Uterus (tissue), 4 donors: ENCODE measurements around the gene PRKACA. TPM values are rescaled to one million over a fixed set of nuclear protein-coding genes. Genes with fewer than 3 reads are reported as not detected.

Experiments
- DNase-seq, 2 donors: peaks; one replicate each; pipeline ENCODE4 v3.0.0-alpha.2; 2019 to 2020
- H3K27ac ChIP-seq, 2 donors: fragments of 200-600 bp; sonication (generic); 1 replicate in 1 of 2; 2 replicates in 1 of 2; pipeline ENCODE4 v1.5.1; 2016 to 2018
- H3K27me3 ChIP-seq, 2 donors: fragments of 200-600 bp; sonication (generic); one replicate each; pipeline ENCODE4 v1.5.1; 2018 to 2019; ENCODE audit warnings: control low read depth in 1 of 2
- H3K36me3 ChIP-seq, 2 donors: fragments of 200-600 bp; sonication (generic); one replicate each; pipeline ENCODE4 v1.5.1; 2019; ENCODE audit warnings: control low read depth in 1 of 2
- H3K4me1 ChIP-seq, 2 donors: fragments of 200-600 bp; sonication (generic); one replicate each; pipeline ENCODE4 v1.5.1; 2018 to 2019; ENCODE audit warnings: control low read depth in 1 of 2
- H3K4me3 ChIP-seq, 2 donors: fragments of 200-600 bp; sonication (generic); 1 replicate in 1 of 2; 2 replicates in 1 of 2; pipeline ENCODE4 v1.5.1; 2018 to 2019; ENCODE audit warnings: mild to moderate bottlenecking in 1 of 2
- H3K9me3 ChIP-seq, 2 donors: fragments of 200-600 bp; sonication (generic); one replicate each; pipeline ENCODE4 v1.5.1; 2019; ENCODE audit warnings: control low read depth in 1 of 2
- POLR2A ChIP-seq, 2 donors: fragments of 450-650 bp; IDR thresholded peaks; one replicate each; pipeline ENCODE4 v1.6.1; 2016; ENCODE audit warnings: antibody characterized with exemption in 2 of 2, mild to moderate bottlenecking in 1 of 2, moderate library complexity in 1 of 2
- intact Hi-C: fragments of 100-400 bp; cut with DNase I; formaldehyde crosslinking; loops from one replicate; pipeline ENCODE4 v1.15.1; 2023; ENCODE audit warnings: low total_unique reads
- total RNA-seq, 4 donors: library from RNA; depleted of rRNA in 3 of 4; stranded (reverse); fragments of >200 nt in 3 of 4; gene quantifications; one replicate each; pipeline versions ENCODE4 v1.1.0 to v1.2.4, GENCODE V29; 2014 to 2023
- TF ChIP-seq, protein P1 (sequence below), 4 experiments: fragments of 200-600 bp in 2 of 4; fragments of 450-650 bp in 2 of 4; sonication (generic) in 2 of 4; IDR thresholded peaks; one replicate each; pipeline ENCODE4 v1.5.1; 2016 to 2019; ENCODE audit warnings: antibody characterized with exemption in 4 of 4, mild to moderate bottlenecking in 2 of 4, moderate library complexity in 1 of 4
- donor health status: DM: yes; HTN: yes; CAD: no.

The PRKACA gene
- total RNA-seq, 4 donors from 2014 or later: 4.9 to 135 (median 74.2) TPM

DNA sequence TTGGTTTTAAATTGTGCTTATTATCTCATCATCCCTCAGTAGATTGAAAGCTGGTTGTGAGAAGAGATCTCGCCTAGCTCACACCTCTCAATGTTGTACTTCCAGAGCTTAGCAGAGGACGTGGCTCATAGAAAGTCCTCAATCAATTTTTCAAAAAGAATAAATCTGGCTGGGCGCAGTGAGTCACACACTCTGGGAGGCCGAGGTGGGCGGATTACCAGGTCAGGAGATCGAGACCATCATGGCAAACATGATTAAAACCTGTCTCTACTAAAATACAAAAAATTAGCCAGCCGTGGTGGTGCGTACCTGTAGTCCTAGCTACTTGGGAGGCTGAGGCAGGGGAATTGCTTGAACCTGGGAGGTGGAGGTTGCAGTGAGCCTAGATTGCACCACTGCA lies 23.5 kb upstream of the PRKACA start:
- no peaks in the 10 kb centered on the region for H3K36me3 ChIP-seq
- no peaks in the 10 kb centered on the region for H3K27me3 ChIP-seq
- DNase-seq: no peak
- no peak overlapping the region for H3K4me3 ChIP-seq
- intact Hi-C loops: no loop called here
- H3K9me3 ChIP-seq: no peaks in the 10 kb centered on the region
- no peak overlapping the region for H3K27ac ChIP-seq
- TF ChIP-seq POLR2A (IDR thresholded peaks at IDR 0.05): no peak
- TF ChIP-seq, protein P1, sequence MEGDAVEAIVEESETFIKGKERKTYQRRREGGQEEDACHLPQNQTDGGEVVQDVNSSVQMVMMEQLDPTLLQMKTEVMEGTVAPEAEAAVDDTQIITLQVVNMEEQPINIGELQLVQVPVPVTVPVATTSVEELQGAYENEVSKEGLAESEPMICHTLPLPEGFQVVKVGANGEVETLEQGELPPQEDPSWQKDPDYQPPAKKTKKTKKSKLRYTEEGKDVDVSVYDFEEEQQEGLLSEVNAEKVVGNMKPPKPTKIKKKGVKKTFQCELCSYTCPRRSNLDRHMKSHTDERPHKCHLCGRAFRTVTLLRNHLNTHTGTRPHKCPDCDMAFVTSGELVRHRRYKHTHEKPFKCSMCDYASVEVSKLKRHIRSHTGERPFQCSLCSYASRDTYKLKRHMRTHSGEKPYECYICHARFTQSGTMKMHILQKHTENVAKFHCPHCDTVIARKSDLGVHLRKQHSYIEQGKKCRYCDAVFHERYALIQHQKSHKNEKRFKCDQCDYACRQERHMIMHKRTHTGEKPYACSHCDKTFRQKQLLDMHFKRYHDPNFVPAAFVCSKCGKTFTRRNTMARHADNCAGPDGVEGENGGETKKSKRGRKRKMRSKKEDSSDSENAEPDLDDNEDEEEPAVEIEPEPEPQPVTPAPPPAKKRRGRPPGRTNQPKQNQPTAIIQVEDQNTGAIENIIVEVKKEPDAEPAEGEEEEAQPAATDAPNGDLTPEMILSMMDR (IDR thresholded peaks at IDR 0.05): no peak
- H3K4me1 ChIP-seq: peaks cover 0 to 3% of the 10 kb centered on the region in 2 donors

DNA sequence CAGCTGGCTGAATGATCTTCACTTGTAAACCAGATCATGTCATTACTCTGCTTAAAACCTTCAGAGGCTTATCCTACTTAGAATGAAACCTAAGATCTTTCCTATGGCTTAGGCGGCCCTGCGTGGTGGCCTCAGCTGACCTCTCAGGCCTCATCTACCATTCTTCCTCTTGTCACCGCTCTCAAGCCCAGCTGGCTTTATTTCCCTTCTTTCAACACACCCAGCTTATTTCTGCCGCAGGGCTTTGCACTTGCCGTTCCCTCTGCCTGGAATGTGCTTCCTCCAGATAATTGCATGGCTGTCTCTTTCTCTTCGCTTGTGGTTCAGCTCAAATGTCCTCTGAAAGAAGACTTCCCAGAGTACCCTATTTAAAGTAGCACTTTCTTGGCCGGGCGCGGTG lies 22.4 kb upstream of the PRKACA start:
- DNase-seq: no peak
- H3K4me3 ChIP-seq: no peak overlapping the region
- H3K9me3 ChIP-seq: no peaks in the 10 kb centered on the region
- no peaks in the 10 kb centered on the region for H3K27me3 ChIP-seq
- intact Hi-C loops: loop anchor here (5.0 kb wide), 1 partner anchor 207 kb away; no protein-coding TSS in a partner anchor
- peaks cover 0 to 6% of the 10 kb centered on the region in 2 donors for H3K4me1 ChIP-seq
- no peaks in the 10 kb centered on the region for H3K36me3 ChIP-seq
- no peak overlapping the region for H3K27ac ChIP-seq
- TF ChIP-seq, protein P1 (IDR thresholded peaks at IDR 0.05): no peak
- no peak for TF ChIP-seq POLR2A (IDR thresholded peaks at IDR 0.05)

GRCh38 chr19:14138576-14139265 lies 21.2 kb upstream of the PRKACA start:
- intact Hi-C loops: loop anchor here (5.0 kb wide), 1 partner anchor 209 kb away; no protein-coding TSS in a partner anchor
- Histone ChIP-seq H3K4me1 (peaks cover 0 to 6% of the 10 kb centered on the region in 2 donors), H3K36me3 (no peaks in the 10 kb centered on the region), H3K27ac (peak overlapping the region in 1 of 2 donors; percentile 93), H3K9me3 (no peaks in the 10 kb centered on the region), H3K27me3 (no peaks in the 10 kb centered on the region), H3K4me3 (no peak overlapping the region)
- DNase-seq: no peak
- TF ChIP-seq, protein P1 (IDR thresholded peaks at IDR 0.05): no peak
- no peak for TF ChIP-seq POLR2A (IDR thresholded peaks at IDR 0.05)

DNA sequence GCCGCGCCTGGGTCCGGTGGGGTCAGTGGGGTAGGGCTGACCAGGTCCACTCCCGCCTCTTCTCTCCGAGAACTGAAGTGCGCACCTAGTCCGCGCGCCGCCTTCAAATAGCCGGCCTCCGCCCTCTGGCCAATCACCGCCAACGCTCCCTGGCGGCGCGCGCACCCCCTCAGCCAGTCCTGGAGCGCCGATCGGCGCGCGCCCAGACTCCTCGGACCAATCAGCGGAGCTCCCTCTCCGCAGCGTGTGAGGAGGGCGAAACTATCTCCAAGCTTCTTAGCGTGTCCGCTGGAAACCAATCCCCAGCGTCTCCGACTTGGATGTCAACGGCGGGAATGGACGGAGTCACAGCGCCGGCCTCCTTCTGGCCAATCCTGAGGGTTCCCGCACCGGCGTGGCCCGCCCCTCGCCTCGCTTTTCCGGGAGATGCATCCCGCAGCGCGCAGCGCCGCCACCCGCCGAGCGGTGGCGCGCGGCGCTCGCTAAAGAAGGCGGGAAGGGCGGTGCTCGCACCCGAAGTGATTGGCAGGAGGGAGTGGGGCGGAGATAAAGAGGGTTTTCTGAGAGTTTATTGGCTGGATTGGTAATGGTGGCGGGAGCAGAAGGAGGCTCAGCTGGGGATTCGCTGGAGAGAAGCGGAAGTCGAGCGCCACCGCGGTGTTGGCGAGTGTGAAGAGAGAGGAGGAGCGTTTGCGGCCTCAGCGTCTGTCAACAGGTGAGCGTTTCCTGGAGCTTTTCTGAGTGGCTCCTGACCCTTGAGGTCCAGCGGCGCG lies 19.1 kb upstream of the PRKACA start, which contains the start of gene ASF1B:
Gene ASF1B (minus strand): TSS at position 81 of the 773 bp plus-strand sequence. CDS start 133 bp downstream, outside the sequence.
- peaks cover 0 to 6% of the 10 kb centered on the region in 2 donors for H3K4me1 ChIP-seq
- peak; percentile 60 to 80 for TF ChIP-seq POLR2A (IDR thresholded peaks at IDR 0.05)
- TF ChIP-seq, protein P1 (IDR thresholded peaks at IDR 0.05): peak; percentile 89 to 99 (median 97)
- H3K36me3 ChIP-seq: no peaks in the 10 kb centered on the region
- H3K27me3 ChIP-seq: no peaks in the 10 kb centered on the region
- H3K27ac ChIP-seq: peak within 1 kb of the TSS; percentile 92 to 93
- peak; percentile 99 for DNase-seq
- H3K9me3 ChIP-seq: no peaks in the 10 kb centered on the region
- intact Hi-C loops: loop anchor here (5.0 kb wide), 1 partner anchor 211 kb away; no protein-coding TSS in a partner anchor
- peak within 1 kb of the TSS; percentile 59 to 71 for H3K4me3 ChIP-seq
